ENCODE measurements around the gene UBE2L5.

UBE2L5 gene

DNA sequence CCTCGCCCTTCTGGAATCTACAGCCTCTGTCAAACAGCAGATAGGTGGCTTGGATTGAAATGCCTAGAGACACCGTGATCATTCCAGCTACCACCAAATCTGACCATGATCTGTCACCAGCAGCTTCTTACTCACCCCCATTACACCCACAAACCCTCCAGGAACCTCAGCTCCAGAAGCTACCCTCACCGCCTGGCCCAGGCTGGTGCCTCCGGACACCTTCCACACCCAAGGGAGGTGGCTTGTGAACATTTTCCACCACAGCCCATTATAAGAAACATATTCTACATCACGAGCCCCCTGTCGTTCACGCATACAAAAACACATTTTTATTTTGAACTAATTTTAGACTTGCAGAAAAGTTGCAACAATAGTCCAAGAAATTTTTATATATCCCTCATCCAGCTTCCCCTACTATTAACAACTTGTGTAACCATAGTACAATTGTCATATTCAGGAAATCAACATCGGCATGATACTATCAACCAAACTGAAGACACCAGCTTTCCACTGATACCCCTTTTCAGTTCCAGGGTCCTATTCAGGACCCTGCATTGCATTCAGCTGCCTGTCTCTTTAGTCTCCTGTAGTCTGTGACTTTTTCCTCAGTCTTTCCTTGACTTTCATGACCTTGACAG is 15.4 kb upstream of the UBE2L5 start:
- DNase-seq = no peak

GRCh38 chr13:30408319-30409101 is 13.8 kb upstream of the UBE2L5 start:
- DNase-seq = peak; percentile 90

- peak; percentile 80 for DNase-seq
Measured at GRCh38 chr13:30409886-30410704, 12.2 kb upstream of the UBE2L5 start.

GRCh38 chr13:30410705-30411125 is 11.6 kb upstream of the UBE2L5 start:
- no peak for DNase-seq

- no peak for DNase-seq
Measured at GRCh38 chr13:30412346-30412745, 9.9 kb upstream of the UBE2L5 start.

GRCh38 chr13:30413842-30414241 is 8.5 kb upstream of the UBE2L5 start:
- no peak for DNase-seq

DNA sequence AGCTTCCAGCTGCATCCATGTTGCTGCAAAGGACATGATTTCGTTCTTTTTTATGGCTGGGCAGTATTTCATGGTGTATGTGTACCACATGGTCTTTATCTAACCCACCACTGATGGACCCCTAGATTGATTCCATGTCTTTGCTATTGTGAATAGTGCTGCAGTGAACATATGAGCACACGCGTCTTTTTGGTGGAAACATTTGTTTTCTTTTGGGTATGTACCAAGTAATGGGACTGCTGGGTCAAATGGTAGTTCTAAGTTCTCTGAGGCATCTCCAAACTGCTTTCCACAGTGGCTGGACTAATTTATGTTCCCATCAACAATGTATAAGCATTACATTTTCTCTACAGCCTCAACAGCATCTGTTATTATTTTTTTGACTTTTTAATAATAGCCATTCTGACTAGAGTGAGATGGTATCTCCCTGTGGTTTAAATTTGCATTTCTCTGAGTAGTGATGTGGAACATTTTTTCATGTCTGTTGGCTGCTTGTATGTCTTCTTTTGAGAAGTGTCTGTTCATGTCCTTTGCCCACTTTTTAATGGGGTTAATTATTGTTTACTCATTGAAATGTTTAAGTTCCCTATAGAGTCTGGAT is 6.8 kb upstream of the UBE2L5 start:
- peak; percentile 39 for DNase-seq

- DNase-seq = no peak
Measured at GRCh38 chr13:30416471-30416870, 5.8 kb upstream of the UBE2L5 start.

- DNase-seq = no peak
Measured at GRCh38 chr13:30418075-30418716, 4.1 kb upstream of the UBE2L5 start.

DNA sequence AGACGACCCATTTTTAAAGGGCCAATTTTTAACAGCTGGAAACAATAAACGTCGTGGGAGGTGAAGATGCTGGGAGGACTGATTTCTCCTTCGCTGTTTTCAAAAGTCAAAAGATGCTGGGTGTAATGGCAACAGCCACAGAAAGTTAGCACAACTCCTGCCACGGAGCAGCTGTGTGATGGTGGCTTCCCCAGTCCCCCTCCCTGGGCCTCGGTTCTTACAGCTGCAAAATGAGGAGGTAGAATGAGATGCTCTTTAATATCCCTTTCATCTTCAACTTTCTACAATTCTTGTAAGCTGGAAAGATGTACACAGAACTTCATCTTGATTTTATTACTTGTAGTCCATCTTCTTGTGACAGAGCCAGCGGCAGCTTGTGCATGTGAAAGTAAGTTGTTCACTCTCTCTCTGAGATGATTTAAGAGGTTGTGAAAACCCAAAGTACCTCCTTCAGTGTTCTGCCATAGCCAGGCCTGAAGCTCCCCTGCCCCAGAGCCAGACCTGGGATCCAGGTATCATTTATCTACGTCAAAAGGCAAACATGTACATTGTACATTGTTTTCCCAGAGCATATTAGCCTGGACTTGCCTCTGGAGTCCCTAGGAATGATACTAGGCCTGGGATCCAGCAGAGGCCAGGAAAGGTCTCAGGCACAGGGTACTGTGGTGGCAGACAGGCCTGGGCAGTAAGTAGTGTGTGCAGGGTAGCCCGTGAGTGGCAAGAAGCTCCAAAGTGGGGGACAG is 3.4 kb upstream of the UBE2L5 start:
- no peak for DNase-seq

DNA sequence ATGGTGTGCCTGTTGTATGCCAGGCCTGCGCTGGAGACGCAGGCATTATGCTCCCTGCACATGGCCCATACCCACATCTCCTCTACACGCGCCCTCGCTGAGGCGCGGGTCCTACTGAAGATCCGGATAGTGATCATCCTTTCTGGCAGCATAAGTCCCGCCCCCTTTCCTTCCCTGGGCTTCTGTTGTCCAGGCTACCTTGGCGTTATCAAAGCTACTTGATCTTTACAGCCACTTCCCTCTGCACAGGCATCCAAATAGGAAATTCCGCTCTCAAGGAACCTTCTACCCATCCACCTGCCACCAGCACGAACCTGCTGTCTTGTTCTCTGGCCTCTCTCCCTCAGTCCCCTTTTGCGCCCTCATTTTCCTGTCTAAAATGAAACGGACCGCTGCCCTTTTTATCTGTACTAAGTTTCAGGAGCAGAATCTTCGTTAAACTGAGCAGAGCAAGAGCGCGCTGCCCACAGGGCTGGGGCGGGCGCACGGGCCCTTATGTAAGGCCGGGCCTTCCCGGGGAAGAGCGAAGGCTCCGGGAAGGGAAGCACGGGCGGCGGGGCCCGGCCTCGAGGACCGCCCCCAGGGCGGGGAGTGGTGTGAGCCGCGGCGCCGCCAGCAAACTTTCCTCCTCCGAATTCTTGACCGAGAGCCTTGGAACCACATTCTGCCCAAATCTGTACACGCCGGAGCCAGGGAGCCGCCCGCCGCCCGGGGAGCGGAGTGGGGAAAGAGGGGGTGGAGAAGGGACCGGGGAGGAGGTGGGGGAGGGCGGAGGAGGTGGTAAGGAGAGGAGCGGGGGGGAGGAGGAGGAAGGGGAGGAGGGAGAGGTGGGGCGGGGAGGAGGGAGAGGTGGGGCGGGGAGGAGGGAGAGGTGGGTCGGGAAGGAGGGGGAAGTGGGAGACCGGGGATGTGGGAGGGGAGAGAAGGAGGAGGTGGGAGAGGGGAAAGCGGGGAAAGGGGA is 920 bp upstream of the UBE2L5 start:
- DNase-seq = peak; percentile 86

DNA sequence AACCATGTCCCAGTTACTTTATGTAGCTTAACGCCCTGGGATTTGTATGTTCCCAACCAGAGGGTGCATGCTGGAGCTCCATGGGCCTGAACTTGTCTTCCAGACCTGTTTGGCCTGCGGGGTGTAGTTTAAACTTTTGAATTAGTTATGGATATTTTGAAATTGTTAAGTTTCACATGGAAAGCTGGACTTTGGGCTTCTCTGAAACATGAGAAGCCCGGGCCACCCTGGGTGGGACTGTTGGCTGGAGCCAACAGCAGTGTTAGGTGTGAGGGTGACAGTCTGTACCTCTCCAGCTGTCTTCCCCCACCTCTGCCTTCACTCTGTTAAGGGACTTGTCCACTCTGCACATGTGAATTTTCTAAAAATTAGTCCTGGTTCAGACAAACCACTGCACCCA is 1.6 kb downstream of the UBE2L5 start:
- DNase-seq = no peak

DNA sequence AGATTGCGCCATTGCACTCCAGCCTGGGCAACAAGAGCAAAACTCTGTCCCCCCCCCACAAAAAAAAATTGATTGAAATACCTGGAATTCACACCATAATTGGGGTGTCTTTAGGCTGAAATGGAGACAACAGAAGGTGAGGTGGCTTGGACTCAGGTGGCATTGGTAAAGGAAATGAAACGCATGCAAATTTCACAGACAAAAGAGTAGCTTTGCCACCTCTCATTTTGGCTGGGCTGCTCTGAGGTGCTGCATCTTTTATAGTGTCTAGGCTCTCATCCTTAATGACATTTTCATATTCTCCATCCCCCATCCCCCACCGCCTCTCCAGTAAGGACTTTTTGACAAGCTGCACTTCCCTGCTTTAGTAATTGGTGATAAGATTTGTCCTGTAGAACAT is 6.9 kb downstream of the UBE2L5 start:
- no peak for DNase-seq

DNA sequence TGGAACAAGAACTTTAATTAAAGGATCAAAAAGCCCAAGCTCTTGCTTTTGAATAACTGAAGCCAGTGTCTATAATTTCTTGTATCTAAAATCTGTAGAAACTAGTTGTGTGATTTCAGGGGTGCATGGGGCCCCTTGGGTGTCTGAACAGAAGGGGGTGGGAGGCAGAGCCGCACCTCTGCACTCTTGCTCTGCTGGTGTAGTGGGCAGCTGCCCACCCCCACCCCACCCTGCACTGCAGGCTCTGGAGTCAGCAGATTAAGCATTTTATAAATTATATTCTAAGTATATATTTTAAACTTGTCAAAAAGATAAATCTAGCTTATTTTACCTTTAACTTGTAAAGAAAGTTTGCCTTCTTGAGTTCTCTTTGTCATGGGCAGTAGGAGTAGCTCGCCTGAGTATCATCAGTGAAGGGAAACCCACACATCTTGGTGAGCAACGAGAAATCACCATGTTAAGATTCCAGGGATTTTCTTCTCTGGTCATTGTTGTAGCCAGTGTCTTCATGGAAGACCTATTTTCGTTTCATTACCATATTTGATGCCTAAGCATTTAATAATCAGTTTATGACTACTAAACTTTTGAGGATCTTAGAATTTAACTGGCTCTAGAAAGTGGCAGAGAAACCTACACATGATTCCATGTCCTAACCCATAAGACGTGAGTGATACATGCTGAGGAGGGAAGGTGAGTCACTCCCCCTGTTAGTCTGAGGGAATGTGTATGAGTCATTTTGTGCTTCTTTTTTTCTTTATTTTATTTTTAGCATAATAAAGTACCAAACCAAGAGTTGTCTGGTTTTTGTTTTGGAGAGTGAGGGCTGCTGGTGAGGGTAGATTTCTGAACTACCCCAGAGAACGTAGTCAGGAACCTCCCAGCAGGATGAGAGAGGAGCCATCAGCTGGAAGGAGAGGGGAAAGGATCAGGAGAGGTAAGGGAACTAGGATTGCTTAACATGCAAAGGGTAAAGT is 7.7 kb downstream of the UBE2L5 start:
- DNase-seq = peak; percentile 91

DNA sequence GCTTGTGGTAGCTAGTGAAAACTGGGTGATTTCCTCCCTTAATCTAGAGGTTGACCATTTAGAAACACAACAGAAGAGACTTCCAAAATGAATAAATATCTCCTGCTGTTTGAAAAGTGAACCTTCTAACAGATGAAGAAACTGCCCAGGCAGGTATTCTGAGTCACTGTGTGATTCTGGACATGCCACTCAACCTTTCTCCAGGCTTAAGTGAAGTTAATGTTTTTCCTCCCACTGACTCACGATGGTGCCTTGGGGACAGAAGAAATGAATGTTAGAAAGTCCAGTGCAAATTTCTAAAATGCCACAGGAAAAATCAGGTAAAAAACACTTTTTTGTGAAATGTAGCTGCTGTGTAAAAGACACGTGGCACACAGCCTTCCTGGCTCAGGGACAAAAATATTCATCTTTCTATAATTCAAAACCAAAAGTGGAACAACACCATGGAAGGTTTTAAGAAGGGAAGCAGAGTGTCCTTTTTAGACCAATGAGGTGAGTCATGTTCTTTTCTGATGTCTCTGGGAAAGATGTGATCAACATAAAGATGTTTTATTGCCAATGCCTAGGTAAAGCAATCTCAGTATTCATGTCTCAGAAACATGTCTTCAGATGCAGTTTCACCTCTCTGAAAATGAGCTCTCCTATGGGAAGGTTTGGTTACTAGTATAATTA is 9.1 kb downstream of the UBE2L5 start:
- no peak for DNase-seq

GRCh38 chr13:30435911-30436451 is 13.7 kb downstream of the UBE2L5 start:
- no peak for DNase-seq

GRCh38 chr13:30437177-30437576 is 14.9 kb downstream of the UBE2L5 start:
- DNase-seq = no peak

DNA sequence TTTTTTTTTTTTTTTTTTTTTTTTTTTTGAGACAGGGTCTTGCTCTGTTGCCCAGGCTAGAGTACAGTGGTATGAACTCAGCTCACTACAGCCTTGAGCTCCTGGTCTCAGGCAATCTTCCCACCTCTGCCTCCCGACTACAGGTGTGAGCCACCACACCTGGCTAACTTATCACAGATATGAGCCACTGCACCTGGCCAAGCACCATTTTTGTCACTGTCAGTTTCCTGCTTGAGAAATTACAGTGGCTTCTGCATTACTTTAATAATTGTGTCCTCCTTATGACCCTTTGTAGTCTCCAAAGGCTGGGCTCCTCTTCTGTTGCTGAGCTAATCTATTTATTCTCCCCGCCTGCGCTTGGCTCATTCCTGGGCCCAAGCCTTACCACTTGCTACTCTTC is 16.0 kb downstream of the UBE2L5 start:
- no peak for DNase-seq

Measured in fibroblast of skin of abdomen (primary cell).